GM12878 (cell line): ENCODE results near the gene ZNF600.
"Not testable (repeated sequence)": the region's sequence is repeated elsewhere in the genome, so short reads cannot be mapped to it uniquely, and the experiment has no call there.

ENCODE experiments used
- CHD1 ChIP-seq: IDR thresholded peaks from 2 replicates; pipeline ENCODE4 v1.6.1; 2012; ENCODE audit warnings: low read depth, low read length, improper control_type of control experiment
- CREB1 ChIP-seq: IDR thresholded peaks from 2 replicates; pipeline ENCODE4 v1.6.1; 2012; ENCODE audit warnings: low read depth, mild to moderate bottlenecking, inconsistent platforms
- CTCF ChIP-seq, 3 experiments: IDR thresholded peaks in 2 of 3; conservative IDR thresholded peaks in 1 of 3; 2 replicates each; pipeline ENCODE4 v1.5.1; 2011; ENCODE audit warnings: low read depth in 3 of 3, low read length in 3 of 3, mild to moderate bottlenecking in 3 of 3, control low read depth in 2 of 3, moderate library complexity in 2 of 3, inconsistent platforms in 1 of 3, mixed read lengths in 1 of 3; ENCODE audit not compliant: control insufficient read depth in 2 of 3, insufficient read depth in 1 of 3; ENCODE audit errors: extremely low read depth in 1 of 3
- EGR1 ChIP-seq, 2 experiments: IDR thresholded peaks; 1 replicate in 1 of 2; 2 replicates in 1 of 2; pipeline ENCODE4 v1.6.1; 2011 to 2012; ENCODE audit warnings: low read depth in 2 of 2, low read length in 2 of 2, borderline replicate concordance in 1 of 2, mild to moderate bottlenecking in 1 of 2, moderate library complexity in 1 of 2
- MAX ChIP-seq: IDR thresholded peaks from 2 replicates; pipeline ENCODE4 v1.6.1; 2012; ENCODE audit warnings: low read depth, low read length, improper control_type of control experiment
- MYC ChIP-seq: IDR thresholded peaks from 2 replicates; pipeline ENCODE4 v1.6.1; 2011; ENCODE audit warnings: mild to moderate bottlenecking, low read length, moderate library complexity, inconsistent platforms; ENCODE audit not compliant: insufficient read depth, insufficient replicate concordance, insufficient read length, severe bottlenecking
- POLR2A ChIP-seq: IDR thresholded peaks from 2 replicates; pipeline ENCODE4 v1.6.1; 2011; ENCODE audit warnings: low read depth, mild to moderate bottlenecking, low read length
- RB1 ChIP-seq: fragments of 450-650 bp; formaldehyde crosslinking; IDR thresholded peaks from 2 replicates; pipeline ENCODE4 v1.6.1; 2017; ENCODE audit warnings: mild to moderate bottlenecking, borderline replicate concordance

- TF ChIP-seq POLR2A; CTCF (IDR thresholded peaks at IDR 0.05 in 2 of 3, conservative IDR thresholded peaks at IDR 0.05 in 1 of 3; ENCODE audit: control insufficient read depth in 2 of 3, extremely low read depth in 1 of 3, insufficient read depth in 1 of 3, low read depth in 3 of 3, low read length in 3 of 3); MAX; CREB1; CHD1; MYC; EGR1 (IDR thresholded peaks at IDR 0.05; ENCODE audit: borderline replicate concordance in 1 of 2, low read depth in 2 of 2, low read length in 2 of 2); RB1: not testable (repeated sequence)
Observed at GRCh38 chr19:52756447-52756846, 30.1 kb downstream of the ZNF600 start.
